HG03066 (cell line): ENCODE measurements around the gene GPSM3.
"Not testable (repeated sequence)": the region's sequence is repeated elsewhere in the genome, so short reads cannot be mapped to it uniquely, and the experiment has no call there.

Experiments
- ATAC-seq: cut with Tn5 transposase; IDR thresholded peaks from one replicate; pipeline ENCODE4 v1.9.1; 2021; ENCODE audit warnings: low read depth; ENCODE audit not compliant: unreplicated experiment

Gene GPSM3

GRCh38 chr6:32188381-32189068 is 3.9 kb downstream of the GPSM3 start:
- ATAC-seq: no peak

GRCh38 chr6:32187725-32188380 is 4.6 kb downstream of the GPSM3 start:
- ATAC-seq: not testable (repeated sequence)

DNA sequence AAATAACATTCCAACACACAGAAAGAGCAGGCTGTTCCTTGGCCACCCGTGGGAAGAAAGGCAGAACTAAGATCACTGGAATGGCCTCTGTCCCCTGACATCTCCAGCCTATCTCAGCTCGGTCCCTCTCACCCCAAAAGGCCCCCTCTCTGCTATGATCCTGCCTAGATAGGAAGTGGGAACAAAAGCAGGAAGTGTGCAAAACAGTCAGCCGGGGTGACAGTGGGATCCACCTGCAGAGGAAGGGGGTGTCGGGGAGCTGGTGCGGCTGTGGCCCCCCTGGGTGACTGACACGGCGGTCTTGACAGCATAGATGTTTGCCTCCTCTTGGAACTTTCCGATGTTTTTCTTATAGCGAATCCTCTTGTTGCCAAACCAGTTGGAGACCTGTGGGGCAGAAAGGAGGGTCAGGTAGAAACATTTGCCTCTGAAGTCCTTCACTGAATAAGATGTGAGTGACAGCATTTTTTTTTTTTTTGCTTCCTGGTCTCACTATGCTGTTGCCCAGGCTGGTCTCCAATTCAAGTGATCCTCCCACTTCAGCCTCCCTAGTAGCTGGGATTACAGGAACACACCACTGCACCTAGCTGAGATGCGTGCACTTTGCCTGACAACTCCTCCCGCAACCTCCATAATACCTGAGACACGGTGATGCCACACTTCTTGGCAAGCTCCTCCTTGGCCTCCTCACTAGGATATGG is 5.3 kb downstream of the GPSM3 start:
- ATAC-seq: no peak

DNA sequence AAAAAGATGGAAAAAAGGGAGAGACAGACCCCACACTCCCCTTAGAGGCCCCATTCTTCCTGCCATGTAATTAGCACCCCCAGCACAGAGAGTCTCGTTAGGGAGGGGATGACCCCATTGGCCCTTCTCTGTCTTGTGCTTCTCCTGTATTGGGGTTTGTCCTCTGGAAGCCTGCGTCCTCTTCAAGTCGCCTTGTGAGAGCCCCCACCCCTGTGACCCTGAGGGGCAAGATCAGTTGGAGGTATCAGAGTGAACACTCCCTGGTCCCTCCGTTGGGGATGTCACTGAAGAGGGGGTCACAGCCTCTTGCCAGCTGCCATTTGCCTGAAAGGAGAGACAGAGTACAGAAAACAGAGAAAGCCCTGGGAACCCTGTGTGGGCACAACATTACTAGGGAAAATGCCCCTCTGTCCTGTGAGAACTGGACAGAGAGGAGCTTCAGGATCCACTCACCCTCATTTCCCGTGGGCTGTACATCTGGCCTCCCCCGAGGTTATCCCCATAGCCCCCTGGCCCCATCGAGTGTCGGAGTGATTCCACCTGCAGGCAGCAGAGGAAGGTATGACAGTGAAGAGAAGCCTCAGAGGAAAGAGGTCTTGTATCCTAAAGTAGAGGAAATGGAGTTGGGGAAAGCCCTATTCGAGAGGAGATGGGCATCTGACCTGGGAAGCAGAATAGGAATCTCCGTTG is 6.1 kb downstream of the GPSM3 start:
- not testable (repeated sequence) for ATAC-seq

- ATAC-seq: not testable (repeated sequence)
Observed at GRCh38 chr6:32185681-32186131, 6.7 kb downstream of the GPSM3 start.

GRCh38 chr6:32184084-32184640 is 8.3 kb downstream of the GPSM3 start, which contains the start of gene AGER:
TSS of gene AGER (minus strand) at chr6:32184253. CDS start at chr6:32184222, 31 bp downstream.
- ATAC-seq: no peak

DNA sequence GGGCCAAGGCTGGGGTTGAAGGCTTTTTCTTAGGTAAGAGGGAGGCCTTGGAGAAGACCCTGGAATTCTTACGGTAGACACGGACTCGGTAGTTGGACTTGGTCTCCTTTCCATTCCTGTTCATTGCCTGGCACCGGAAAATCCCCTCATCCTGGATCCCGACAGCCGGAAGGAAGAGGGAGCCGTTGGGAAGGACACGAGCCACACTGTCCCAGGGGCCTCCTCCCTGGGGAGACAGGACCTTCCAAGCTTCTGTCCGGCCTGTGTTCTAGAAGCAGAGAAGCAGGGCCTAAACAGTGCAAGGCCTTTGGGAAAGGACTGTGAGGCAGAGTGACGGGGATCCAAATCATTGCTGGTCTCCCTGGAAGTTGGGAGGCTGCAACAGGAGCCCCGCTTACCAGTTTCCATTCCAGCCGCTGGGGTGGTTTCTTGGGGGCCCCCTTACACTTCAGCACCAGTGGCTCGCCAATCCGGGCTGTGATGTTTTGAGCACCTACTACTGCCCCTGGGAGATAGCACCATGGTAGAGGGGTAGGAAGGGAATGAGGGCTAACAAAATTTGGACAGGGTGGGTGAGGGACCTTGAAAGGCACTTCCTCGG is 8.9 kb downstream of the GPSM3 start:
- no peak for ATAC-seq

DNA sequence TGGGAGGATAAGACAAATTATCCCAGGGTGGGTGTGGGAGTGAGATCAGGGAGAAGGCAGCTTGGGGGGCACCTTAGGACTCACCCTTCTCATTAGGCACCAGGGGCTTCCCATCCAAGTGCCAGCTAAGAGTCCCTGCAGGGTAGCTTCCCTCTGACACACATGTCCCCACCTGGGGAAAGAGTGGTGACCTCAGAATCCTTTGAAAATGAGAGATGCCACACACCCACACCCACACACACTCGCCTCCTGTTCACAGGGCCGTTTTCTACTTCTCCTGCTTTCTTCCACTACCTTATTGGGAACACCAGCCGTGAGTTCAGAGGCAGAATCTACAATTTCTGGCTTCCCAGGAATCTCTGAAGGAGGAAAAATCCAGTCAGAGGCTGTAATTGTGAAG is 9.4 kb downstream of the GPSM3 start:
- no peak for ATAC-seq

GRCh38 chr6:32182555-32182981 is 9.9 kb downstream of the GPSM3 start:
- no peak for ATAC-seq

DNA sequence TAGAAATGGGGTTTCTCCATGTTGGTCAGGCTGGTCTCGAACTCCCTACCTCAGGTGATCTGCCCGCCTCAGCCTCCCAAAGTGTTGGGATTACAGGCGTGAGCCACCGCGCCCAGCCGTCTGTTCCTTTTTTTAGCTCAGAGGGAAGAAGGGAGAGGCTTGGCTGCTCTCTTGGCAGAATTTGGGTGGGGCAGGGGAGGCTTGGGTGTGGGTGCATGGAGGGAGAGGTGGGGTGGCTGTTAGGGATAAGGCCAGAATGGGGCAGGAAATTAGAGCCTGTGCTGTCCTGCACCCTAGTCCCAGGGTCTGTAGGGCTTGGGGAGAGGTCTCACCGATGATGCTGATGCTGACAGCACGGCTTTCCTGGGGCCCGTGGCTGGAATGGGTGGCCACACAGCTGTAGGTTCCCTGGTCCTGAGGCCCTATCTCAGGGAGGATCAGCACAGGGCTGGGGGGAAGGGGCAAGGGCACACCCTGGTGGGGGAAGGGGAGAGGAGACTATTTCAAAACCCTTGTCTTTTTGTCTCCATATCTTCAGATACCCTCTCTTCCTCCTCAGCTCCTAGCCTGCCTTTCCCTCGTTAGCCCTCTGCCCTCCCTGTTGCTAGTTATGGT is 10.4 kb downstream of the GPSM3 start:
- ATAC-seq: no peak

DNA sequence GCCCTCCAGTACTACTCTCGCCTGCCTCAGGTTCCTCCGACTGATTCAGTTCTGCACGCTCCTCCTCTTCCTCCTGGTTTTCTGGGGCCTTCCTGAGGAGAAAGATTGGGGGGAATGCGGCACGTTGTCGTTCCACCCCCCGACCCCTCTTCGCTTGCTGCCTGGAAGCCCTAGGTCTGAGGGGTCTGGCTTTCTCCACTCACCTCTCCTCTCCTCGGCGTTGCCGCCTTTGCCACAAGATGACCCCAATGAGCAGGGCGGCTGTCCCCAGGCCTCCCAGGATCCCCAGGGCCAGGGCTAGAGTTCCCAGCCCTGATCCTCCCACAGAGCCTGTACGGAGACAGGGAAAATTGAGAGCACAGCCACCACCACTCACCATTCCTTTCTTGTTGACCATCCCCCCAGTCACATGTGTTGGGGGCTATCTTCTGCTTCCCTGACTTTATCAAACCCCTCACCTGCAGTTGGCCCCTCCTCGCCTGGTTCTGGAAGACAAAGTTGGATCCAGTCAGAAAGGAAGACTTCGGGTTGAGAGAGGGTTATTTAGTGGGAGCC is 11.2 kb downstream of the GPSM3 start:
- ATAC-seq: no peak

DNA sequence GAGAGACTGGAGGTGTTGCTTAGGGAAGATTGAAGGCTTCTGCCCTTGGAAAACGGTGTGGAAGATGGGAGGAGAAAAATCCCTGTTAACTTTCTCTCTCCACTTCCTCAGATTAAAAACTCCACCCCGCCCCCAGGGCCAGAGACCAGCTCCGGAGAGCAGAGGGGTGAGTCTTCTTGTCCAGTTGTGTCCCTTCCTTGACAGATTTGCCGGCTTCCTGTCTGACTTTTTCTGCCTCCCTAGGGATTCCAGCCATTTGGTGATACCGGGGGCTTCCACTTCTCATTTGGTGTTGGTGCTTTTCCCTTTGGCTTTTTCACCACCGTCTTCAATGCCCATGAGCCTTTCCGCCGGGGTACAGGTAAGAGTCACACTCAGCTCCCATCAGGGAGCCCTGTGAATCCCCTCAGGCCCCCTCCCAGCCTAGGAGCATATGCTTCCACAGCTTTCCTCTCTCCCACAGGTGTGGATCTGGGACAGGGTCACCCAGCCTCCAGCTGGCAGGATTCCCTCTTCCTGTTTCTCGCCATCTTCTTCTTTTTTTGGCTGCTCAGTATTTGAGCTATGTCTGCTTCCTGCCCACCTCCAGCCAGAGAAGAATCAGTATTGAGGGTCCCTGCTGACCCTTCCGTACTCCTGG is 12.6 kb downstream of the GPSM3 start:
- no peak for ATAC-seq

DNA sequence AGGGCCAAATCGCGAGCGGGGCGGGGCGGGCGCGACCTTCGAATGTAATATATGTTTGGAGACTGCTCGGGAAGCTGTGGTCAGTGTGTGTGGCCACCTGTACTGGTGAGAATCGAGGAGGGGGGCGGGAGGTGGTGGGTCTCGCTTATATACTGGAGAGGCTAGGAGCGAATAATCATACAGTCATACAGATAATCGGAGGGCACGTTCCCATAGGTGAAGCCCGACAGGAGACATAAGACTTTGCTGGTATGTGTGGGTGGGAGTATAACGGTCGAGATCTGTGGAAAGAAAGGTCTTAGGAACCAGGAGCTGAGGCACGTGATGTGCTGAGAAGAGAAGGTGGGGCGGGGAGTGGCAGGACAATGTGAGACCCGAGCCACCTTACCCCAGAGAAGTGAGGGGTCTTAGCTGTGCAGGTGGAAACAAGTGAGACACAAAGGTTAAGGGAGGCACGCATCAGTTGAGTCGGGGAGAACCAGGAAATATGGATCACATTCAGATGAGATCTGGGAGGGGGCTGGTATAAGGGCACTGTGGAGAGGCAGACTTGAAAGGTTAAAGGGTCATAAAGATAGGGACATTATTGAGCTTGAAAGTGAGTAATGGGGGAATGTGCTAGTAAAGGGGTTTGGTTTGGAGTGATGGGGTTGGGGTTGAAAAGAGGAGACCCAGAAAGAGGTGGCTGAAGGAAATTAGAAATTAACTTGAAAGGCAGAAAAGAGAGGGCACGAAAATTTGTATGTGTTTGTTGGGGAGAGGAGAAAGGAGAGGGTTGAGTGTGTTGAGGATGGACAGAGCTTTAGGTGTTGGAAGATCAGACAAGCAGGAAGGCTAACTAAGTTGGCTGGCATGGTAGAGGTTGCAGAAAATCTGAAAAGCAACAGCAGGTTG is 13.6 kb downstream of the GPSM3 start:
- no peak for ATAC-seq

GRCh38 chr6:32177788-32178546 is 14.5 kb downstream of the GPSM3 start, which contains the start of gene RNF5:
TSS of gene RNF5 (plus strand) at chr6:32178405. CDS start at chr6:32178512, 107 bp downstream.
- peak; percentile 81 for ATAC-seq

- no peak for ATAC-seq
Observed at GRCh38 chr6:32177183-32177787, 15.2 kb downstream of the GPSM3 start.

GRCh38 chr6:32176476-32177182 is 15.8 kb downstream of the GPSM3 start:
- ATAC-seq: no peak
